PC-3 (cell line): Measurements from ENCODE around the gene MACROD2. TPM values are rescaled to one million over a fixed set of nuclear protein-coding genes. Genes with fewer than 3 reads are reported as not detected.
A peak's percentile ranks its signal among the peaks of the same experiment; 100 is the strongest.

ENCODE experiments used
- ATAC-seq: fragments of 200-7000 bp; cut with Tn5 transposase; 2 replicates; pipeline ENCODE4 v1.9.1; 2020; ENCODE audit warnings: mild to moderate bottlenecking, moderate library complexity
- BruUV-seq: library from RNA; stranded (reverse); fragments of 400-500 nt; replicated peaks from 2 replicates; lab custom pipeline; 2021; lab: Mats Ljungman, UMichigan
- CTCF ChIA-PET: fragments of 300-600 bp; sonication (Branson Sonifier 250); formaldehyde crosslinking; loops from one replicate; lab custom pipeline; 2022; ENCODE audit warnings: antibody characterized with exemption; lab: Charles Lee
- POLR2A ChIA-PET: fragments of 300-600 bp; sonication (Branson Sonifier 250); formaldehyde crosslinking; loops from one replicate; lab custom pipeline; 2022; ENCODE audit warnings: antibody characterized with exemption; ENCODE audit not compliant: unreplicated experiment; lab: Charles Lee
- DNase-seq: peaks from one replicate; pipeline ENCODE4 v3.0.0-alpha.2; 2015
- H2AFZ ChIP-seq: fragments of 300-600 bp; sonication (generic); 2 replicates; pipeline ENCODE4 v1.6.0; 2016; ENCODE audit warnings: antibody characterized with exemption, low read length
- H3F3A ChIP-seq: fragments of 300-600 bp; sonication (generic); one replicate; pipeline ENCODE4 v1.6.0; 2017; ENCODE audit warnings: antibody characterized with exemption, low read length, control low read depth, mild to moderate bottlenecking; ENCODE audit not compliant: unreplicated experiment
- H3K27ac ChIP-seq: fragments of 300-600 bp; sonication (generic); 2 replicates; pipeline ENCODE4 v1.5.1; 2016; ENCODE audit warnings: mild to moderate bottlenecking, low read length
- H3K27me3 ChIP-seq: fragments of 300-600 bp; sonication (generic); 2 replicates; pipeline ENCODE4 v1.6.1; 2016; ENCODE audit warnings: low read length, mixed read lengths
- H3K36me3 ChIP-seq: fragments of 300-600 bp; sonication (generic); 2 replicates; pipeline ENCODE4 v1.6.1; 2016; ENCODE audit warnings: low read depth, mixed run types, low read length, mixed read lengths
- H3K4me1 ChIP-seq: fragments of 300-600 bp; sonication (generic); 2 replicates; pipeline ENCODE4 v1.5.1; 2016; ENCODE audit warnings: low read length; ENCODE audit not compliant: insufficient read depth
- H3K4me2 ChIP-seq: fragments of 300-600 bp; sonication (generic); 2 replicates; pipeline ENCODE4 v1.6.0; 2016; ENCODE audit warnings: low read length
- H3K4me3 ChIP-seq: fragments of 300-600 bp; sonication (generic); 2 replicates; pipeline ENCODE4 v1.5.1; 2016; ENCODE audit warnings: mild to moderate bottlenecking, low read length, mixed read lengths
- H3K79me2 ChIP-seq: fragments of 300-600 bp; sonication (generic); 2 replicates; pipeline ENCODE4 v1.6.1; 2017; ENCODE audit warnings: low read length, mixed read lengths
- H3K9ac ChIP-seq: fragments of 300-600 bp; sonication (generic); 2 replicates; pipeline ENCODE4 v1.6.0; 2016; ENCODE audit warnings: mild to moderate bottlenecking, low read length
- H3K9me2 ChIP-seq: fragments of 300-600 bp; sonication (generic); replicated peaks from 2 replicates; pipeline ENCODE4 v1.6.1; 2016; ENCODE audit warnings: mixed run types, low read length, mixed read lengths
- H3K9me3 ChIP-seq: fragments of 300-600 bp; sonication (generic); 2 replicates; pipeline ENCODE4 v1.6.1; 2016; ENCODE audit warnings: low read length, mixed read lengths
- H4K20me1 ChIP-seq: fragments of 300-600 bp; sonication (generic); 2 replicates; pipeline ENCODE4 v1.6.1; 2016; ENCODE audit warnings: low read length, mixed read lengths
- EZH2 ChIP-seq: fragments of 300-600 bp; sonication (generic); IDR thresholded peaks from one replicate; pipeline ENCODE4 v1.6.1; 2017; ENCODE audit warnings: antibody characterized with exemption, mild to moderate bottlenecking, low read length; ENCODE audit not compliant: unreplicated experiment
- EZH2phosphoT487 ChIP-seq: fragments of 300-600 bp; sonication (generic); IDR thresholded peaks from 2 replicates; pipeline ENCODE4 v1.6.1; 2018; ENCODE audit warnings: mild to moderate bottlenecking, antibody characterized with exemption, low read length, borderline replicate concordance
- intact Hi-C: fragments of 100-400 bp; cut with micrococcal nuclease; formaldehyde crosslinking; loops from 2 replicates; pipeline ENCODE4 v1.9.0; 2023
- total RNA-seq: library from RNA; depleted of rRNA; stranded (reverse); fragments of >200 nt; gene quantifications from 2 replicates; pipeline ENCODE4 v1.2.3, GENCODE V29; 2014
- TF ChIP-seq, protein P1 (sequence below): fragments of 300-600 bp; sonication (generic); conservative IDR thresholded peaks from 2 replicates; pipeline ENCODE4 v1.5.1; 2017; ENCODE audit warnings: antibody characterized with exemption, low read depth, mild to moderate bottlenecking, low read length

Gene MACROD2
- total RNA-seq, 1 experiment from 2014 or later: 3.1 TPM

DNA sequence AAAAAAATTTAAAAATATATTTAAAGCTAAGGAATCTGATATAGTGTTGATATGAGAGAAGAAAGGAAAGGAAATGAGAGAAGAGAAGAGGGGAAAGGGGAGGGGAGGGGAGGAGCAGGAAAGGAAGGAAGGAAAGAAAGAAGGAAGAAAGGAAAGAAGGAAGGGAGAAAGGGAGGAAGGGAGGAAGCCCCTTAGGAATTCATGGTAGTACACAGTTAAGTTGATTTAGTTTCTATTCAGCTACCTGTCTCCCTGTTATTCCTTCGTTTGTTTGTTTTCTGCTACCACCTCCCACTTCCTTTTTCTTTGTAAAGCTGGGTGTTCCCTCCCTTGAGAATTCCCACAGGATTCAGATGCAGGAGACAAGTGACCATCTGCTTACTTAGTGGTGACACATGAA is 1367.5 kb downstream of the MACROD2 start:
- Histone ChIP-seq H3K79me2 (no peaks in the 10 kb centered on the region), H3K27me3 (no peaks in the 10 kb centered on the region), H3K9me3 (no peaks in the 10 kb centered on the region), H3K27ac (no peak overlapping the region), H3K4me1 (peaks cover 26% of the 10 kb centered on the region), H4K20me1 (no peaks in the 10 kb centered on the region), H3K36me3 (no peaks in the 10 kb centered on the region), H2AFZ (no peak overlapping the region), H3K9me2 (no peaks in the 10 kb centered on the region), H3K4me2 (peak overlapping the region; percentile 43), H3F3A (peaks cover 3% of the 10 kb centered on the region), H3K4me3 (no peak overlapping the region), H3K9ac (no peak overlapping the region)
- POLR2A ChIA-PET: no interaction called here
- DNase-seq: peak; percentile 57
- intact Hi-C loops: no loop called here
- peak; percentile 31; the same call in 1 of the 2 replicates for ATAC-seq
- TF ChIP-seq, protein P1, sequence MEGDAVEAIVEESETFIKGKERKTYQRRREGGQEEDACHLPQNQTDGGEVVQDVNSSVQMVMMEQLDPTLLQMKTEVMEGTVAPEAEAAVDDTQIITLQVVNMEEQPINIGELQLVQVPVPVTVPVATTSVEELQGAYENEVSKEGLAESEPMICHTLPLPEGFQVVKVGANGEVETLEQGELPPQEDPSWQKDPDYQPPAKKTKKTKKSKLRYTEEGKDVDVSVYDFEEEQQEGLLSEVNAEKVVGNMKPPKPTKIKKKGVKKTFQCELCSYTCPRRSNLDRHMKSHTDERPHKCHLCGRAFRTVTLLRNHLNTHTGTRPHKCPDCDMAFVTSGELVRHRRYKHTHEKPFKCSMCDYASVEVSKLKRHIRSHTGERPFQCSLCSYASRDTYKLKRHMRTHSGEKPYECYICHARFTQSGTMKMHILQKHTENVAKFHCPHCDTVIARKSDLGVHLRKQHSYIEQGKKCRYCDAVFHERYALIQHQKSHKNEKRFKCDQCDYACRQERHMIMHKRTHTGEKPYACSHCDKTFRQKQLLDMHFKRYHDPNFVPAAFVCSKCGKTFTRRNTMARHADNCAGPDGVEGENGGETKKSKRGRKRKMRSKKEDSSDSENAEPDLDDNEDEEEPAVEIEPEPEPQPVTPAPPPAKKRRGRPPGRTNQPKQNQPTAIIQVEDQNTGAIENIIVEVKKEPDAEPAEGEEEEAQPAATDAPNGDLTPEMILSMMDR: no peak
- TF ChIP-seq EZH2 (no peak), EZH2phosphoT487 (no peak)
- no TSS peak for BruUV-seq
- CTCF ChIA-PET: no interaction called here

DNA sequence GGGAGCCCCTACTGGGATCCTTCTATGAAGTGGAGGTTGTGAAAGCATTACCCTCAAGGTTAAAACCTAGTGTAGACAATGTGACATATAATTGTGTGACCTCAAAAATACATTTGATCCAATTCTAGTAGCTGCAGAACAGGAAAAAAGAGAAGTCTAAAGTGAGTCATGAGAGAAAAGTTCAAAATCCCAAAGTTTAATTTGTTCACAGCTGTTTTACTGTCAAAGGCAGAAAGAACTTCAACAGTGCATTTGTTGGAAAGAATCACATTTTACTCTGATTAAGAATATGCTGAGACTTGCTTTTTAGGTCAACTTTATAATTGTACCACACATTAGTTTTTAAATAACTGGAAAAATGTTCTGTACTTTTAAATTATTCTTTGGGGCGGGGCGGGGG is 1369.5 kb downstream of the MACROD2 start:
- H3K4me3 ChIP-seq: no peak overlapping the region
- H3K27me3 ChIP-seq: no peaks in the 10 kb centered on the region
- intact Hi-C loops: no loop called here
- no peak overlapping the region for H3K4me2 ChIP-seq
- ATAC-seq (no peak), DNase-seq (no peak)
- BruUV-seq: no TSS peak
- H4K20me1 ChIP-seq: no peaks in the 10 kb centered on the region
- no peaks in the 10 kb centered on the region for H3F3A ChIP-seq
- no peaks in the 10 kb centered on the region for H3K79me2 ChIP-seq
- H3K36me3 ChIP-seq: no peaks in the 10 kb centered on the region
- no peak overlapping the region for H2AFZ ChIP-seq
- TF ChIP-seq, protein P1: no peak
- H3K4me1 ChIP-seq: peaks cover 11% of the 10 kb centered on the region
- H3K9me3 ChIP-seq: no peaks in the 10 kb centered on the region
- ChIA-PET CTCF (no interaction called here), POLR2A (no interaction called here)
- H3K27ac ChIP-seq: no peak overlapping the region
- H3K9me2 ChIP-seq: no peaks in the 10 kb centered on the region
- H3K9ac ChIP-seq: no peak overlapping the region

DNA sequence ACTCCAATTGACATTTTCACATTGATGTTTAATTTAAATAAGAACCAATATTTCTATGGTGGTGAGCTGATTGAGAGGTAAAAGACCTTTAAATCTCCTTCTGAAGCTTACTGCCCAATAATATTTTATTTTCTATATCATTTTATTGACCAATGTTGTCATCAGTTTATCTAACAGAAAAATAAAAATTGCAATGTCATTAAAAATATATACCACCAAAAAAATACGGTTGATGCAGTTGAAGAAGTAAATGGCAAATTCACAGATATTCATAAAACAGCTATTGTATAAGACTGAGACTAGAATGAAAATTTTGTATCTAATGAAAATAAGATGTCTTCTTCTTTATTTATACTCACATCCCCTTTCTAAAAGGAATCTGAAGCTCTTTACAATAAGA is 1375.1 kb downstream of the MACROD2 start:
- Histone ChIP-seq H3K4me1 (peaks cover 8% of the 10 kb centered on the region; the same call in 1 of the 2 replicates), H3K9ac (no peak overlapping the region), H3K36me3 (no peaks in the 10 kb centered on the region), H3K9me2 (no peaks in the 10 kb centered on the region), H3K4me2 (no peak overlapping the region), H3K79me2 (no peaks in the 10 kb centered on the region), H3F3A (no peaks in the 10 kb centered on the region), H3K27ac (no peak overlapping the region), H3K9me3 (no peaks in the 10 kb centered on the region), H3K27me3 (no peaks in the 10 kb centered on the region), H2AFZ (no peak overlapping the region), H4K20me1 (no peaks in the 10 kb centered on the region), H3K4me3 (no peak overlapping the region)
- ATAC-seq (no peak), DNase-seq (no peak)
- ChIA-PET POLR2A (no interaction called here), CTCF (no interaction called here)
- intact Hi-C loops: no loop called here
- TF ChIP-seq EZH2phosphoT487: no peak
- TF ChIP-seq, protein P1: no peak
- no peak for TF ChIP-seq EZH2
- no TSS peak for BruUV-seq
